ENCODE data around the gene SLC11A1.

Gene SLC11A1

DNA sequence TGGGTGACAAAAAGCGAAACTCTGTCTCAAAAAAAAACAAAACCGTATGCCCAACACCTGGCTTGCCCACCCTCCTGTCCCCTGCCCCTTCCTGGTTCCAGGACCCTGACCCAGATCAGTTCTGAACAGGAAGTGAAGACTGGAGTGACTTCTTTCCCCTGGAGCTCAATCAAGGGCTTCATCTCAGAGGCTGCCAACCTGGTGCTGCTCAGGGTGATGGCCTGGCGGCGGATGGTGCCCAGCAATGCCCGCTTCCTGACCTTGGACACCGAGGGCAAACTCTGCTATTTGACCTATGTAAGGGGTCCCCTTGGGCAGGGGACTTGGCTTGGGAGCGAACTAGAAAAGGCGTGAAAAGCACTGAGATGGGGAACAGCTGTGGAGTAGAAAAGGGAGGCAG lies 19.5 kb upstream of the SLC11A1 start:
- Histone ChIP-seq H3K4me1 (ENCODE audit: control insufficient read depth, insufficient read depth, low read length) (no peaks in the 10 kb centered on the region), H3K27ac (ENCODE audit: extremely low read depth, low read depth, low read length) (no peak overlapping the region), H3K36me3 (ENCODE audit: control insufficient read depth in 2 of 2, insufficient read depth in 1 of 2, low read length in 2 of 2) (no peaks in the 10 kb centered on the region), H3K4me3 (ENCODE audit: low read depth, low read length) (no peak overlapping the region), H3K9me3 (ENCODE audit: control insufficient read depth, insufficient read depth, low read depth, low read length) (no peaks in the 10 kb centered on the region)
- CTCF ChIA-PET = interaction anchor here (0.6 kb wide), 2 partner anchors 26 to 70 kb away, joined by 3 read pairs; no protein-coding TSS in a partner anchor
- POLR2A ChIA-PET = no interaction called here
- no peak for TF ChIP-seq ZNF670 (tag by site-specific recombination; IDR thresholded peaks at IDR 0.05; ENCODE audit: low read depth)
- TF ChIP-seq REPIN1 (tag by site-specific recombination; IDR thresholded peaks at IDR 0.05; ENCODE audit: low read depth) = no peak
- no peak for TF ChIP-seq ZNF777 (tag by site-specific recombination; IDR thresholded peaks at IDR 0.05; ENCODE audit: borderline replicate concordance)
- TF ChIP-seq FEZF1 (tag by site-specific recombination; IDR thresholded peaks at IDR 0.05) = no peak
- TF ChIP-seq, protein P1, sequence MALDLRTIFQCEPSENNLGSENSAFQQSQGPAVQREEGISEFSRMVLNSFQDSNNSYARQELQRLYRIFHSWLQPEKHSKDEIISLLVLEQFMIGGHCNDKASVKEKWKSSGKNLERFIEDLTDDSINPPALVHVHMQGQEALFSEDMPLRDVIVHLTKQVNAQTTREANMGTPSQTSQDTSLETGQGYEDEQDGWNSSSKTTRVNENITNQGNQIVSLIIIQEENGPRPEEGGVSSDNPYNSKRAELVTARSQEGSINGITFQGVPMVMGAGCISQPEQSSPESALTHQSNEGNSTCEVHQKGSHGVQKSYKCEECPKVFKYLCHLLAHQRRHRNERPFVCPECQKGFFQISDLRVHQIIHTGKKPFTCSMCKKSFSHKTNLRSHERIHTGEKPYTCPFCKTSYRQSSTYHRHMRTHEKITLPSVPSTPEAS (tag by site-specific recombination; IDR thresholded peaks at IDR 0.05) = no peak
- TF ChIP-seq ZNF157 (tag by site-specific recombination; IDR thresholded peaks at IDR 0.05) = no peak
- TF ChIP-seq KLF8 (tag by site-specific recombination; IDR thresholded peaks at IDR 0.05) = no peak
- TF ChIP-seq ZNF362 (tag by site-specific recombination; IDR thresholded peaks at IDR 0.05) = no peak
- no peak for TF ChIP-seq ZNF433 (tag by site-specific recombination; IDR thresholded peaks at IDR 0.05; ENCODE audit: low read depth)
- TF ChIP-seq ZNF239 (tag by site-specific recombination; IDR thresholded peaks at IDR 0.05) = no peak

DNA sequence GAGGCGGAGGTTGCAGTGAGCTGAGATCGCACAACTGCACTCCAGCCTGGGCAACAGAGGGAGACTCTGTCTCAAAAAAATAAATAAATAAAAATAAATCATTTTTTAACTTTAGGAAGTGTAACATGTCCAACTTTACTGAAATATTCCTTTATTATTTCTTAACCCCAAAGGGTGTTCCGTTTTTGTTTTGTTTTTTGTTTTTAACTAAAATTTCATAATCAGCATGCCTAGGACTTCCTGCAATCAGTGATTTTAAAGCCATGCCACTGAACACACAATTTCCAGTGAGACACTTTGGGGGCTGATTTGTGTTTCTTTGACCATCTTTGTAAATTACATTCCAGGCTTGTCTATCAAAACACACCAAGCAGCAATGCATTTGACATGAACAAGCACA lies 18.3 kb upstream of the SLC11A1 start:
- TF ChIP-seq ZNF501 (tag by site-specific recombination; IDR thresholded peaks at IDR 0.05) (no peak), ZNF521 (tag by site-specific recombination; IDR thresholded peaks at IDR 0.05) (no peak), ZNF624 (tag by site-specific recombination; IDR thresholded peaks at IDR 0.05) (no peak), KLF9 (tag by site-specific recombination; IDR thresholded peaks at IDR 0.05; ENCODE audit: low read depth) (no peak), ELK4 (IDR thresholded peaks at IDR 0.05; ENCODE audit: borderline replicate concordance, low read depth, low read length) (no peak), KLF16 (tag by site-specific recombination; IDR thresholded peaks at IDR 0.05) (no peak), ZNF610 (tag by site-specific recombination; IDR thresholded peaks at IDR 0.05; ENCODE audit: borderline replicate concordance) (no peak), HIC1 (tag by site-specific recombination; IDR thresholded peaks at IDR 0.05) (no peak)
- Histone ChIP-seq H3K9me3 (ENCODE audit: control insufficient read depth, insufficient read depth, low read depth, low read length) (no peaks in the 10 kb centered on the region), H3K36me3 (ENCODE audit: control insufficient read depth in 2 of 2, insufficient read depth in 1 of 2, low read length in 2 of 2) (no peaks in the 10 kb centered on the region), H3K4me1 (ENCODE audit: control insufficient read depth, insufficient read depth, low read length) (no peaks in the 10 kb centered on the region), H3K4me3 (ENCODE audit: low read depth, low read length) (no peak overlapping the region), H3K27ac (ENCODE audit: extremely low read depth, low read depth, low read length) (no peak overlapping the region)
- ChIA-PET CTCF (no interaction called here), POLR2A (no interaction called here)

DNA sequence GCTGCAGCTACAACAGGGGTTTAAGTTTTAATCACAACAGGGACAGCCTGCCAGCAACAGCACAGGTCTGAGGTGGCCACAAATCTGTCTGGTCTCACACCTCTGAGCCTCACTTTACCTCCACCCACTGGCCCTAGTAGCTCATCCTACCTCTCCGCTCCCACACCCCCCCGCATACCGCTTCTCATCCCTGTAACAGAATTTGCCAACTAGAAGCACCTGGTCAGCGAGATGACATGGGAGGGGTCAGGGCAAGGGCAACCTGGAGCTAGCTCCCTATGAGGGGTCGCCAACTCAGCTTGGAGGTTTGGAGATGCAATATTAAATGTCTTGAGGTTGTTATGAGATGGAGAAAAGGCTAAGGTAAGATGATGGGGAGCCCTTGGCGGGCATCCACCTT lies 17.9 kb upstream of the SLC11A1 start:
- TF ChIP-seq HOXC10 (CRISPR knock-in tag; IDR thresholded peaks at IDR 0.05) (no peak), HIC1 (tag by site-specific recombination; IDR thresholded peaks at IDR 0.05) (no peak)
- Histone ChIP-seq H3K9me3 (ENCODE audit: control insufficient read depth, insufficient read depth, low read depth, low read length) (no peaks in the 10 kb centered on the region), H3K4me1 (ENCODE audit: control insufficient read depth, insufficient read depth, low read length) (no peaks in the 10 kb centered on the region), H3K27ac (ENCODE audit: extremely low read depth, low read depth, low read length) (no peak overlapping the region), H3K4me3 (ENCODE audit: low read depth, low read length) (no peak overlapping the region), H3K36me3 (ENCODE audit: control insufficient read depth in 2 of 2, insufficient read depth in 1 of 2, low read length in 2 of 2) (no peaks in the 10 kb centered on the region)
- CTCF ChIA-PET = no interaction called here
- POLR2A ChIA-PET = no interaction called here
